H9 (cell line): Measurements from ENCODE around the gene ZNF445. TPM values are rescaled to one million over a fixed set of nuclear protein-coding genes. Genes with fewer than 3 reads are reported as not detected.

Experiments
- DNase-seq: peaks from one replicate; pipeline ENCODE4 v3.0.0-alpha.2; 2017
- H2AFZ ChIP-seq: one replicate; pipeline ENCODE4 v1.6.1; 2013; ENCODE audit warnings: mild to moderate bottlenecking, low read length, control low read depth, moderate library complexity
- H2AK5ac ChIP-seq: 2 replicates; pipeline ENCODE4 v1.6.1; 2013; ENCODE audit warnings: low read length, control low read depth, mixed read lengths; ENCODE audit not compliant: insufficient read length
- H2BK120ac ChIP-seq: one replicate; pipeline ENCODE4 v1.6.1; 2013; ENCODE audit warnings: low read depth, mild to moderate bottlenecking, low read length, control low read depth, inconsistent platforms; ENCODE audit not compliant: poor library complexity, severe bottlenecking
- H2BK12ac ChIP-seq: 2 replicates; pipeline ENCODE4 v1.6.1; 2013; ENCODE audit warnings: low read length, control low read depth, mixed read lengths, low read depth; ENCODE audit not compliant: insufficient read length
- H2BK15ac ChIP-seq: 2 replicates; pipeline ENCODE4 v1.6.1; 2013; ENCODE audit warnings: low read depth, low read length, control low read depth
- H2BK20ac ChIP-seq: one replicate; pipeline ENCODE4 v1.6.1; 2013; ENCODE audit warnings: low read depth, mild to moderate bottlenecking, low read length, control low read depth, inconsistent platforms; ENCODE audit not compliant: poor library complexity, severe bottlenecking
- H2BK5ac ChIP-seq: 2 replicates; pipeline ENCODE4 v1.6.1; 2013; ENCODE audit warnings: low read length, control low read depth, mixed read lengths; ENCODE audit not compliant: insufficient read length
- H3K14ac ChIP-seq: 2 replicates; pipeline ENCODE4 v1.6.1; 2013; ENCODE audit warnings: low read length, control low read depth; ENCODE audit not compliant: insufficient read depth
- H3K18ac ChIP-seq: 2 replicates; pipeline ENCODE4 v1.6.1; 2013; ENCODE audit warnings: low read depth, mild to moderate bottlenecking, mixed read lengths, low read length, control low read depth; ENCODE audit not compliant: insufficient read length
- H3K23ac ChIP-seq: 2 replicates; pipeline ENCODE4 v1.6.1; 2013; ENCODE audit warnings: low read length, control low read depth, mixed read lengths, low read depth; ENCODE audit not compliant: insufficient read length
- H3K23me2 ChIP-seq: 2 replicates; pipeline ENCODE4 v1.6.1; 2013; ENCODE audit warnings: low read depth, mild to moderate bottlenecking, mixed read lengths, low read length, control low read depth; ENCODE audit not compliant: insufficient read length, poor library complexity, severe bottlenecking
- H3K27ac ChIP-seq: 2 replicates; pipeline ENCODE4 v1.5.1; 2013; ENCODE audit warnings: low read length, control low read depth, mixed read lengths, low read depth; ENCODE audit not compliant: insufficient read length
- H3K27me3 ChIP-seq: 2 replicates; pipeline ENCODE4 v1.6.1; 2013; ENCODE audit warnings: low read length, control low read depth, inconsistent platforms; ENCODE audit not compliant: insufficient read depth
- H3K4ac ChIP-seq: 2 replicates; pipeline ENCODE4 v1.6.1; 2013; ENCODE audit warnings: low read depth, mild to moderate bottlenecking, control low read depth, inconsistent platforms, low read length, moderate library complexity
- H3K4me1 ChIP-seq: 2 replicates; pipeline ENCODE4 v1.6.1; 2013; ENCODE audit warnings: low read length, control low read depth, inconsistent platforms; ENCODE audit not compliant: insufficient read depth
- H3K4me2 ChIP-seq: 2 replicates; pipeline ENCODE4 v1.6.1; 2013; ENCODE audit warnings: low read length, control low read depth, mixed read lengths; ENCODE audit not compliant: insufficient read length, insufficient read depth
- H3K56ac ChIP-seq: 2 replicates; pipeline ENCODE4 v1.6.1; 2013; ENCODE audit warnings: low read depth, mild to moderate bottlenecking, mixed read lengths, low read length, control low read depth; ENCODE audit not compliant: insufficient read length
- H3K79me1 ChIP-seq: 2 replicates; pipeline ENCODE4 v1.6.1; 2013; ENCODE audit warnings: low read depth, mild to moderate bottlenecking, moderate library complexity, low read length, control low read depth, inconsistent platforms; ENCODE audit not compliant: insufficient read depth, poor library complexity, severe bottlenecking
- H3K79me2 ChIP-seq: 2 replicates; pipeline ENCODE4 v1.6.1; 2013; ENCODE audit warnings: low read length, control low read depth, inconsistent platforms; ENCODE audit not compliant: insufficient read depth
- H3K9ac ChIP-seq: 2 replicates; pipeline ENCODE4 v1.6.1; 2013; ENCODE audit warnings: low read length, control low read depth, mixed read lengths; ENCODE audit not compliant: insufficient read length; ENCODE audit errors: extremely low read depth
- H3K9me3 ChIP-seq: one replicate; pipeline ENCODE4 v1.6.1; 2013; ENCODE audit warnings: low read depth, low read length, inconsistent platforms; ENCODE audit not compliant: control insufficient read depth
- H3T11ph ChIP-seq: one replicate; pipeline ENCODE4 v1.6.1; 2013; ENCODE audit warnings: mild to moderate bottlenecking, low read length, control low read depth, inconsistent platforms
- H4K20me1 ChIP-seq: one replicate; pipeline ENCODE4 v1.6.1; 2013; ENCODE audit not compliant: control insufficient read depth, insufficient read length, insufficient read depth
- H4K5ac ChIP-seq: 2 replicates; pipeline ENCODE4 v1.6.1; 2013; ENCODE audit warnings: low read depth, mild to moderate bottlenecking, mixed read lengths, low read length, control low read depth; ENCODE audit not compliant: insufficient read length
- H4K8ac ChIP-seq: replicated peaks from 2 replicates; pipeline ENCODE4 v1.6.1; 2013; ENCODE audit warnings: low read length, control low read depth, mixed read lengths, low read depth; ENCODE audit not compliant: insufficient read length
- H4K91ac ChIP-seq: 2 replicates; pipeline ENCODE4 v1.6.1; 2013; ENCODE audit warnings: low read depth, mild to moderate bottlenecking, moderate library complexity, mixed read lengths, low read length, control low read depth; ENCODE audit not compliant: insufficient read length
- H3K27ac Mint-ChIP-seq, 3 experiments: 2 replicates in 2 of 3; 3 replicates in 1 of 3; pipeline ENCODE4 v1.8.0; 2020 to 2021; ENCODE audit warnings: mixed read lengths in 3 of 3, mild to moderate bottlenecking in 1 of 3, moderate library complexity in 1 of 3
- H3K27me3 Mint-ChIP-seq: 2 replicates; pipeline ENCODE4 v1.8.0; 2021; ENCODE audit warnings: low read depth, mild to moderate bottlenecking, moderate library complexity, mixed read lengths
- H3K36me3 Mint-ChIP-seq, 3 experiments: 2 replicates in 2 of 3; 3 replicates in 1 of 3; pipeline ENCODE4 v1.8.0; 2020 to 2021; ENCODE audit warnings: low read depth in 3 of 3, mixed read lengths in 3 of 3; ENCODE audit not compliant: insufficient read depth in 1 of 3
- H3K4me1 Mint-ChIP-seq, 2 experiments: 2 replicates each; pipeline ENCODE4 v1.8.0; 2020; ENCODE audit warnings: mixed read lengths in 2 of 2
- H3K4me3 Mint-ChIP-seq, 2 experiments: 2 replicates in 1 of 2; 3 replicates in 1 of 2; pipeline ENCODE4 v1.8.0; 2020 to 2021; ENCODE audit warnings: mild to moderate bottlenecking in 2 of 2, mixed read lengths in 2 of 2, moderate library complexity in 1 of 2
- H3K9me3 Mint-ChIP-seq, 2 experiments: 2 replicates in 1 of 2; 3 replicates in 1 of 2; pipeline ENCODE4 v1.8.0; 2020; ENCODE audit warnings: mild to moderate bottlenecking in 2 of 2, mixed read lengths in 2 of 2, moderate library complexity in 1 of 2
- WGBS: extraction: QIAGEN DNeasy Blood & Tissue Kit; methylation state at CpG from one replicate; pipeline ENCODE4 v1.1.7; 2013; ENCODE audit warnings: missing lambda C conversion rate, low lambda C conversion rate, mixed read lengths; ENCODE audit not compliant: insufficient read length; ENCODE audit errors: extremely low coverage; 5-methylcytosine and 5-hydroxymethylcytosine counted together
- total RNA-seq: library from RNA; stranded (reverse); gene quantifications from 2 replicates; pipeline ENCODE4 v1.2.1, GENCODE V29; 2021
- TF ChIP-seq, protein P1 (sequence below): fragments of 200-600 bp; sonication (generic); conservative IDR thresholded peaks from 3 replicates; pipeline ENCODE4 v1.8.0; 2021; ENCODE audit warnings: antibody characterized with exemption, mild to moderate bottlenecking

The ZNF445 gene
- total RNA-seq, 1 experiment from 2014 or later, result 26.0 TPM

DNA sequence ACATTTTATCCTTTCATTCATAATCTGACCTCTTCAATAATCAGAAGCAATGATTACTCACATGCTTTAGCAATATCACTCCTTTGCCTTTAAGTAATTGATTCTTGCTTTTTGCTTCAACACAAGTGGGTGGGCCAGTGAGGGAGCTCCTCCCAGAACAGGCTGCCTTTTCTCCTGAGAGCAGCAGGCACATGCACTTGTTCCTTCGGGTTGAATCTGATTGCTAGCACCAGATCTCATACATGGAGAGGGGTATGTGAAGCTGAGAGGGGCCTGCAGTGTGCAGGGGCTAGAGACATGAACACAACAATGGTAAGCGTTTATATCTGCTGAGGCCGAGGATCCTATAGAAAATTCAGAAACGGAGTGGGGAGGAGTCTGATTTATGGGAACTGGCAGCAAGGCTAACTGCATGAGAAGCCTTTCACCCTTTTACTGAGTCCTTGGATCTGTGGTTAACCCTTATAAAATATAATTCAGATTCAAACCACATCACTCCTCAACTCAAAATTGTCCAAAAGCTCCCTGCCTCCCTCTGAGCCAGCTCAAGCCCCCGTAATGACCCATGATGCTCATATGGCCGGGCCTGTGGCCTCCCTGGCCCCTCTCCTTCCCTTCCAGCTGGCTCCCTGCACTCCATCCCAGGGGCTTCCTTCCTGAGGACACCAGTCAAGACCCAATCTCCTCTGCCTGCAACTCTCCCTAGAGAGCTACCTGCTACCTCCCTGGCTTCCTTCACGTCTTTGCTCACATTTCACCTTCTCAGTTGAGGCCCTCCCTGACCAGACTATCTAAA, 32.4 kb downstream of the ZNF445 start:
- H3K27me3 ChIP-seq, result no peaks in the 10 kb centered on the region
- H3K14ac ChIP-seq, result no peak overlapping the region
- no peaks in the 10 kb centered on the region for H3K9me3 ChIP-seq
- H2BK12ac ChIP-seq, result no peak overlapping the region
- no peak overlapping the region for H2BK120ac ChIP-seq
- no peak overlapping the region for H2BK5ac ChIP-seq
- H2BK20ac ChIP-seq, result no peak overlapping the region
- H3K23ac ChIP-seq, result no peak overlapping the region
- no peak overlapping the region for H3K4me2 ChIP-seq
- no peak overlapping the region for H3K4ac ChIP-seq
- H3K79me1 ChIP-seq, result no peaks in the 10 kb centered on the region
- H3K23me2 ChIP-seq, result no peaks in the 10 kb centered on the region
- H2AFZ ChIP-seq, result no peak overlapping the region
- no peak overlapping the region for H3K18ac ChIP-seq
- H2AK5ac ChIP-seq, result no peak overlapping the region
- Mint-ChIP-seq H3K9me3 (no peaks in the 10 kb centered on the region; a peak in 2 of 5 replicates), H3K27me3 (no peaks in the 10 kb centered on the region), H3K36me3 (peaks cover 56 to 70% (median 66%) of the 10 kb centered on the region in 3 experiments), H3K27ac (no peak overlapping the region), H3K4me1 (no peaks in the 10 kb centered on the region), H3K4me3 (no peak overlapping the region)
- no peak overlapping the region for H2BK15ac ChIP-seq
- no peak overlapping the region for H4K5ac ChIP-seq
- no peaks in the 10 kb centered on the region for H4K20me1 ChIP-seq
- WGBS, result no CpG with 5 or more reads among the region's 7 CpGs
- H4K8ac ChIP-seq, result no peak overlapping the region
- DNase-seq, result no peak
- H3K56ac ChIP-seq, result no peak overlapping the region
- H3K9ac ChIP-seq, result no peak overlapping the region
- H3K27ac ChIP-seq, result no peak overlapping the region
- TF ChIP-seq, protein P1, sequence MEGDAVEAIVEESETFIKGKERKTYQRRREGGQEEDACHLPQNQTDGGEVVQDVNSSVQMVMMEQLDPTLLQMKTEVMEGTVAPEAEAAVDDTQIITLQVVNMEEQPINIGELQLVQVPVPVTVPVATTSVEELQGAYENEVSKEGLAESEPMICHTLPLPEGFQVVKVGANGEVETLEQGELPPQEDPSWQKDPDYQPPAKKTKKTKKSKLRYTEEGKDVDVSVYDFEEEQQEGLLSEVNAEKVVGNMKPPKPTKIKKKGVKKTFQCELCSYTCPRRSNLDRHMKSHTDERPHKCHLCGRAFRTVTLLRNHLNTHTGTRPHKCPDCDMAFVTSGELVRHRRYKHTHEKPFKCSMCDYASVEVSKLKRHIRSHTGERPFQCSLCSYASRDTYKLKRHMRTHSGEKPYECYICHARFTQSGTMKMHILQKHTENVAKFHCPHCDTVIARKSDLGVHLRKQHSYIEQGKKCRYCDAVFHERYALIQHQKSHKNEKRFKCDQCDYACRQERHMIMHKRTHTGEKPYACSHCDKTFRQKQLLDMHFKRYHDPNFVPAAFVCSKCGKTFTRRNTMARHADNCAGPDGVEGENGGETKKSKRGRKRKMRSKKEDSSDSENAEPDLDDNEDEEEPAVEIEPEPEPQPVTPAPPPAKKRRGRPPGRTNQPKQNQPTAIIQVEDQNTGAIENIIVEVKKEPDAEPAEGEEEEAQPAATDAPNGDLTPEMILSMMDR, result no peak
- H4K91ac ChIP-seq, result no peak overlapping the region
- H3T11ph ChIP-seq, result no peak overlapping the region
- H3K4me1 ChIP-seq, result no peaks in the 10 kb centered on the region
- no peaks in the 10 kb centered on the region for H3K79me2 ChIP-seq
